ENCODE results near the gene CPEB2. TPM values are rescaled to one million over a fixed set of nuclear protein-coding genes. Genes with fewer than 3 reads are reported as not detected.

Gene CPEB2
- total RNA-seq, 4 donors from 2014 or later: 8.7 to 13.1 (median 10.1) TPM

- intact Hi-C loops (cut with DNase I; ENCODE audit: low total_unique reads): no loop called here
- no peak overlapping the region for H3K27ac ChIP-seq
- in situ Hi-C loops (cut with MboI; ENCODE audit: low sequenced_read_pairs in 4 of 4): no loop called here
Measured at GRCh38 chr4:15100994-15101695, 98.9 kb downstream of the CPEB2 start.

GRCh38 chr4:15104825-15105224, 102.5 kb downstream of the CPEB2 start:
- no peaks in the 10 kb centered on the region for H3K9me3 ChIP-seq
- H3K27ac ChIP-seq: no peak overlapping the region
- no peaks in the 10 kb centered on the region for H3K36me3 ChIP-seq
- intact Hi-C loops (cut with DNase I; ENCODE audit: low total_unique reads) (no loop called here), in situ Hi-C loops (cut with MboI; ENCODE audit: low sequenced_read_pairs in 4 of 4) (no loop called here)
- H3K4me3 ChIP-seq: no peak overlapping the region
- DNase-seq (no peak), ATAC-seq (no peak)
- TF ChIP-seq POLR2A (IDR thresholded peaks at IDR 0.05) (no peak), CTCF (IDR thresholded peaks at IDR 0.05 in 4 of 5, conservative IDR thresholded peaks at IDR 0.05 in 1 of 5) (no peak)
- no peaks in the 10 kb centered on the region for H3K27me3 ChIP-seq
- no peaks in the 10 kb centered on the region for H3K4me1 ChIP-seq

More at GRCh38 chr4:15100994-15101695, 98.9 kb downstream of the CPEB2 start:
- no peak overlapping the region for H3K4me3 ChIP-seq
- no peak for DNase-seq
- H3K9me3 ChIP-seq: no peaks in the 10 kb centered on the region
- no peaks in the 10 kb centered on the region for H3K27me3 ChIP-seq
- no peaks in the 10 kb centered on the region for H3K36me3 ChIP-seq
- no peaks in the 10 kb centered on the region for H3K4me1 ChIP-seq
- TF ChIP-seq POLR2A (IDR thresholded peaks at IDR 0.05) (no peak), CTCF (IDR thresholded peaks at IDR 0.05 in 4 of 5, conservative IDR thresholded peaks at IDR 0.05 in 1 of 5) (no peak)
- ATAC-seq: no peak

- DNase-seq: no peak
- Histone ChIP-seq H3K27ac (no peak overlapping the region), H3K4me3 (no peak overlapping the region), H3K27me3 (no peaks in the 10 kb centered on the region), H3K36me3 (no peaks in the 10 kb centered on the region), H3K9me3 (no peaks in the 10 kb centered on the region), H3K4me1 (no peaks in the 10 kb centered on the region)
- no peak for ATAC-seq
- in situ Hi-C loops (cut with MboI; ENCODE audit: low sequenced_read_pairs in 4 of 4): no loop called here
- intact Hi-C loops (cut with DNase I; ENCODE audit: low total_unique reads): no loop called here
- TF ChIP-seq CTCF (IDR thresholded peaks at IDR 0.05 in 4 of 5, conservative IDR thresholded peaks at IDR 0.05 in 1 of 5): no peak
- TF ChIP-seq POLR2A (IDR thresholded peaks at IDR 0.05): no peak
Measured at GRCh38 chr4:15106399-15106798, 104.1 kb downstream of the CPEB2 start.

- Histone ChIP-seq H3K9me3 (no peaks in the 10 kb centered on the region), H3K4me3 (no peak overlapping the region), H3K4me1 (no peaks in the 10 kb centered on the region), H3K36me3 (no peaks in the 10 kb centered on the region), H3K27ac (no peak overlapping the region), H3K27me3 (no peaks in the 10 kb centered on the region)
- in situ Hi-C loops (cut with MboI; ENCODE audit: low sequenced_read_pairs in 4 of 4): no loop called here
- no peak for DNase-seq
- no peak for TF ChIP-seq CTCF (IDR thresholded peaks at IDR 0.05 in 4 of 5, conservative IDR thresholded peaks at IDR 0.05 in 1 of 5)
- no peak for TF ChIP-seq POLR2A (IDR thresholded peaks at IDR 0.05)
- intact Hi-C loops (cut with DNase I; ENCODE audit: low total_unique reads): no loop called here
- ATAC-seq: no peak
Measured at GRCh38 chr4:15109600-15109999, 107.3 kb downstream of the CPEB2 start.

GRCh38 chr4:15110120-15110571, 107.9 kb downstream of the CPEB2 start:
- no peaks in the 10 kb centered on the region for H3K27me3 ChIP-seq

More at GRCh38 chr4:15110120-15110571, 107.9 kb downstream of the CPEB2 start:
- DNase-seq (no peak), ATAC-seq (no peak)
- Histone ChIP-seq H3K4me3 (no peak overlapping the region), H3K4me1 (no peaks in the 10 kb centered on the region), H3K9me3 (no peaks in the 10 kb centered on the region), H3K27ac (no peak overlapping the region), H3K36me3 (no peaks in the 10 kb centered on the region)
- TF ChIP-seq POLR2A (IDR thresholded peaks at IDR 0.05): no peak
- TF ChIP-seq CTCF (IDR thresholded peaks at IDR 0.05 in 4 of 5, conservative IDR thresholded peaks at IDR 0.05 in 1 of 5): no peak
- in situ Hi-C loops (cut with MboI; ENCODE audit: low sequenced_read_pairs in 4 of 4): no loop called here
- intact Hi-C loops (cut with DNase I; ENCODE audit: low total_unique reads): no loop called here
